Natural killer cell treated with Interleukin-12 subunit alpha and Interleukin-12 subunit beta and Interleukin-15 and Interleukin-18, amount 100 ng/mL, for 72 hours (primary cell): ENCODE data around the gene CCDC6. TPM values are rescaled to one million over a fixed set of nuclear protein-coding genes. Genes with fewer than 3 reads are reported as not detected.

ENCODE experiments used
- ATAC-seq, 2 donors: fragments of 150-1000 bp; cut with Tn5 transposase in 1 of 2; sonication (Bioruptor Pico), chemical (Tn5 transposase) in 1 of 2; 2 replicates each; pipeline ENCODE4 v1.10.0; 2021
- DNase-seq: peaks from one replicate; pipeline ENCODE4 v3.0.0; 2022; ENCODE audit warnings: low spot score
- H3K27ac Mint-ChIP-seq, 2 donors: 1 replicate in 1 of 2; 2 replicates in 1 of 2; pipeline ENCODE4 v1.8.0; 2022; ENCODE audit warnings: mixed read lengths in 2 of 2, mild to moderate bottlenecking in 1 of 2, moderate library complexity in 1 of 2
- H3K27me3 Mint-ChIP-seq, 2 donors: 1 replicate in 1 of 2; 2 replicates in 1 of 2; pipeline ENCODE4 v1.8.0; 2022; ENCODE audit warnings: mixed read lengths in 2 of 2
- H3K36me3 Mint-ChIP-seq: one replicate; pipeline ENCODE4 v1.8.0; 2022; ENCODE audit warnings: mixed read lengths
- H3K4me1 Mint-ChIP-seq, 2 donors: 1 replicate in 1 of 2; 2 replicates in 1 of 2; pipeline ENCODE4 v1.8.0; 2022; ENCODE audit warnings: low read depth in 2 of 2, mixed read lengths in 2 of 2, mild to moderate bottlenecking in 1 of 2
- H3K4me3 Mint-ChIP-seq: one replicate; pipeline ENCODE4 v1.8.0; 2022; ENCODE audit warnings: mixed read lengths
- H3K9me3 Mint-ChIP-seq: 2 replicates; pipeline ENCODE4 v1.8.0; 2022; ENCODE audit warnings: mixed read lengths
- total RNA-seq, 2 donors: library from RNA; stranded (reverse); gene quantifications; one replicate each; pipeline ENCODE4 v1.2.3, GENCODE V29; 2022

Gene CCDC6
- total RNA-seq, 2 donors from 2014 or later: 65.7 to 104 TPM

DNA sequence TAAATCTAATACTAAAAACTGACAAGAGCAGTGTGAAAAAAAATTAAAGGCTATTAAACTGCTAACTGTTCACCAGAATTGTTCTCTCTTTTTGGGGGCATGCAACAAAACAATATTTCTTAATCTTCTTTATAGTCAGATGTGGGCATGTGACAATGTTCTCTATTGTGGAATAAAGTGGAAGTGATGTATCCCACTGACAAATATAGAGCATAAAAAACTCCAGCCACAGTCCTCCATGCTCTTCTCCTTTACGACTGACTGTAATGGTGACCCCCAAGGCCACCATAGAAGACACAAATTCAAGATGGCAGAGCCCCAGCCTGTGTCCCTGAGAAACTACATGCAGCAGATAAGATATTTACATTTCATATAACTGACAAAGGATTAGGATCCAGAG lies 11.6 kb upstream of the CCDC6 start:
- H3K36me3 Mint-ChIP-seq: peaks cover 25% of the 10 kb centered on the region
- no peaks in the 10 kb centered on the region for H3K4me1 Mint-ChIP-seq
- DNase-seq: no peak
- no peak overlapping the region for H3K4me3 Mint-ChIP-seq
- ATAC-seq: no peak
- H3K27ac Mint-ChIP-seq: no peak overlapping the region
- H3K27me3 Mint-ChIP-seq: peaks cover 32 to 40% of the 10 kb centered on the region in 2 donors
- H3K9me3 Mint-ChIP-seq: peaks cover 16% of the 10 kb centered on the region

DNA sequence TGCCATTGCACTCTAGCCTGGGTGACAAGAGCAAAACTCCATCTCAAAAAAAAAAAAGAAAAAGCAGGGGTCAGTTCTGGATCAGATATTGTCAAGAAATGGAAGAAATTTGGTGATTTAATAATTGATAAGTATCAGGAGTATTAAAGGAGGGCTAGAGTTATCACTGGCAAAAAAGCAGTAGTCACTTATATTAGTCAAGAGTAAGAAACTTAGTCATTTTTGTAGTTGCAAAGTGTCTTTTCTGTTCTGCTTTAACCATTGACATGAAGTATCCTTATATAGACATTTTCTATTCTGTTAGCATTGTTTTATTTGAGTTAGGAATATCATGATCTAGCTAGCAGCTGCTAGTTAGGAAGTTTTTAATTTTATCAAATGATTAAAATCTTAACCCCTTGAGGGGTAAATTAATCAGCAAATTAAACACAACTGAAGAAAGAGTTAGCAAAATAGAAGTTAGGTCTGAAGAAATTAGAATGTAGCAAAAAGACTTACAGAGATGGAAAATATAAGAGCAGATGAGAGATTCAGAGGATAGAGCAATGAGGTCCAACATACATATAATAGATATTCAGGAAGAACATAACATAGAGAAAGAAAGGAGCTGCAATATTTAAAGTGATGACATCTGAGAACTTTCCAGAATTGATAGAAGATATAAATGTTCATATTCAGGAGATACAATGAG lies 7.3 kb upstream of the CCDC6 start:
- ATAC-seq: no peak
- Mint-ChIP-seq H3K9me3 (peaks cover 5% of the 10 kb centered on the region), H3K4me1 (peaks cover 0 to 1% of the 10 kb centered on the region in 2 donors), H3K27ac (no peak overlapping the region), H3K4me3 (no peak overlapping the region), H3K36me3 (peaks cover 15% of the 10 kb centered on the region), H3K27me3 (peaks cover 22 to 37% of the 10 kb centered on the region in 2 donors)
- DNase-seq: no peak

DNA sequence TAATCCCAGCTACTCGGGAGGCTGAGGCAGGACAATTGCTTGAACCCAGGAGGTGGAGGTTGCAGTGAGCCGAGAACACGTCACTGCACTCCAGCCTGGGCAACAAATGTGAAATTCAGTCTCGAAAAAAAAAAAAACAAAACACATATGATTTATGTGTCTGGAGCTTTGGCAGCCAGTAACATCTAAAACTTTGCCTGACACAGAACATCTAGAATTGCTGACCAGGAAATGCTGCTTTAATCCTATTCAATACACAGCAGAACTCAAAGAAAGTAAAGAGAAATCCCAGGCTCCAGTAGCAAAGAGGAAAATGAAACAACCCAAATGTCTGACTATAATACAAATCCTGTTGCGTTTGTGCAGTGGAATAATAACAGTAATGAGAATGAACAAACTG lies 4.5 kb upstream of the CCDC6 start:
- peaks cover 15% of the 10 kb centered on the region for H3K36me3 Mint-ChIP-seq
- H3K4me3 Mint-ChIP-seq: no peak overlapping the region
- peaks cover 16 to 22% of the 10 kb centered on the region in 2 donors for H3K27me3 Mint-ChIP-seq
- DNase-seq: no peak
- no peak for ATAC-seq
- H3K4me1 Mint-ChIP-seq: peaks cover 19 to 22% of the 10 kb centered on the region in 2 donors
- H3K9me3 Mint-ChIP-seq: peaks cover 5% of the 10 kb centered on the region
- no peak overlapping the region for H3K27ac Mint-ChIP-seq

DNA sequence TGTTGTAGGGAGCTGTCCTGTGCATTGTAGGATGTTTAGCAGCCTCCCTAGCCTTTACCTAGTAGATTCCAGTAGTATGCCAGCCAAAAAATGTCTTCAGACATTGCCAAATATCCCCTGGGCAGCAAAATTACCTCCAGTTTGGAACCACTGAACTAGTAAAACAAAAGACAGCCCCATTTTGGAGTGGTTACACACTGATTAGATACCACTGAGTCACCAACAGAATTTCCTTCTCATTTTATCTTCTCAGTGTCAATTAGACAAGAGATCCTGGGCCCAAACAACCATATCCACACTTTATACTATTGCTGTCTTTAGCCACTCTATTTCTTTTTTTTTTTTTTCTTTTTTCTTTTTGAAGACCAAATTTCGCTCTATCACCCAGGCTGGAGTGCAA lies 3.5 kb upstream of the CCDC6 start:
- DNase-seq: no peak
- peaks cover 21% of the 10 kb centered on the region for H3K36me3 Mint-ChIP-seq
- peak overlapping the region in 1 of 2 donors; percentile 68 for H3K27ac Mint-ChIP-seq
- peaks cover 26 to 29% of the 10 kb centered on the region in 2 donors for H3K4me1 Mint-ChIP-seq
- no peak overlapping the region for H3K4me3 Mint-ChIP-seq
- ATAC-seq: no peak
- H3K9me3 Mint-ChIP-seq: peaks cover 5% of the 10 kb centered on the region
- H3K27me3 Mint-ChIP-seq: peaks cover 13 to 22% of the 10 kb centered on the region in 2 donors

DNA sequence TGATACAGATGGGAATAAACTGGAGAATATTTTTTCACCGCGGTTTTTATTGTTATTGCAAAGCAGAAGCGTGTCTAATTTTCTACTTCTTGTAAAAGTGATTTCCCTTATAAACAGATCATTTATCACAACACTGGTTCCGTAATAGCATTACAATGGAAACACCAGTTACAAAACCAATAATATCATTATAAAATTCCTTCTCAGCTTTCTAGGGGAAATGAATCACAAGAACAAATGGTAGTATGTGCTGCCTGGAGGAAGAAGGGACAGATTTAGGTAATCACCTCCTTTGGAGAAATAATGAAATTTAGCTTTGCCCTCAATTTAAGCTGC lies 2.4 kb upstream of the CCDC6 start:
- ATAC-seq (no peak), DNase-seq (no peak)
- peak overlapping the region; percentile 93 to 100 for H3K27ac Mint-ChIP-seq
- H3K4me1 Mint-ChIP-seq: peaks cover 36 to 39% of the 10 kb centered on the region in 2 donors
- peak overlapping the region; percentile 87 for H3K4me3 Mint-ChIP-seq
- H3K36me3 Mint-ChIP-seq: peaks cover 24% of the 10 kb centered on the region
- peaks cover 10 to 17% of the 10 kb centered on the region in 2 donors for H3K27me3 Mint-ChIP-seq
- peaks cover 1% of the 10 kb centered on the region for H3K9me3 Mint-ChIP-seq

DNA sequence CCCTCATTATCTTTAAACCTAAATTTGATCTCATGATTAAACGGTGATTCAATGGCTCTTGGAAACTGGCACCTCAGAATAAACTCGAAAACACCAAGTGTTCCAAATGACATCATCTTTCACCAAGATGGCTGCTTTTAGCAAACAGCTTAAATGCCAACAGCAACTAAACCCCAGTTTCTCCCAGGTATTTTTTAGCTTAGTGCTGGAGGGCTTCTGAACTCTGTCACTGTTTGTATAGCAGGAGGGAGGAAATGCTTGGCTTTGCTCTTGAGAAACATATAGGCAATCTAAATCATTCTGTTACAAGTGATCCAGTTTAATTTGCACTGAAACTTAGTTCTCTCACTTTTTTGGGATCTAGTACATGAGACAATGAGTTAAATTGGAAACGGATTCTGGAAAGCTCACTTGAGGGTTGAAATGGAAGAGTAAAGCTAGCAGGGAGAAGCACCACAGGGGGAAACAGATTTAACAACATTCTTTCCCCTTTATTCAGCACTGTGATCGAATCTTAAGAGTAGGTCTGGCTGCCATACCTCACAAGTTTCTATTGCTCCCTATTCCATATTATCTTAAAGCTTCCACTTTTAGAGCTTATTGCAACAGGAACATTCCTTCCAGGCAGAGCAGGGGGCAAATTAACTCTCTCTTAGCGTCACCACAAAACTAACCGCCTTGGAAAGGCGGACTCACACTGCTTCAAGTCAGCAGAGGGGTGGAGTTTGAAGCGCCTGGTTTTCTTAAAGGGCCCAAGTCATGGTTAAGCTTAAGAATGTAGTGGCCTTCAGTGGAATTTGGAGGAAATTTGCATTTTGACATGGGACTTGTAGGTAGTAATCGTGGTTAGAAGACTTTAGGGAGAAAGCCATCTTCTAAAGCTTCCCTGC lies 1.8 kb upstream of the CCDC6 start:
- no peak for DNase-seq
- Mint-ChIP-seq H3K9me3 (no peaks in the 10 kb centered on the region), H3K27me3 (peaks cover 9 to 14% of the 10 kb centered on the region in 2 donors), H3K36me3 (peaks cover 20% of the 10 kb centered on the region), H3K27ac (peak overlapping the region; percentile 93 to 100), H3K4me1 (peaks cover 40 to 44% of the 10 kb centered on the region in 2 donors), H3K4me3 (peak overlapping the region; percentile 87)
- ATAC-seq: no peak

DNA sequence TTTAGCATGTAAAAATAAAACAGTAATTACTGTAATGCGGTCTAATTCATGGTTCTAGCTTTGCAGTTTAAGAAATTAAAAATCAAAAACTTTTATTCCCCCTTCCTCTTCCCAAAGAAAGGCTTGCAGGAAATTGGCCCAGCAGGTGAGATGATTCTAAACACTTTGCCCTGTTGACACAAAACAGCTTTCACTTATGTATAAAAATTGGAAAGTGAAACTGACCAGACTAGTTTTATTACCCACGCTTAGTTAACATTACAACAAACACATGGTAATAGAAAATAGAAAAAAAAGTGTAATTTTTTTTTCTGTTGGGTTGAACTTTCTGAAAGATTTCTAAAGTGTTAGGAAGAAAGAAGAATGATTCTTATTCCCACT lies 1.2 kb upstream of the CCDC6 start:
- ATAC-seq: no peak
- Mint-ChIP-seq H3K9me3 (no peaks in the 10 kb centered on the region), H3K4me3 (peak overlapping the region; percentile 87), H3K36me3 (peaks cover 20% of the 10 kb centered on the region), H3K4me1 (peaks cover 47 to 50% of the 10 kb centered on the region in 2 donors), H3K27ac (peak overlapping the region; percentile 93 to 100), H3K27me3 (peaks cover 4 to 8% of the 10 kb centered on the region in 2 donors)
- DNase-seq: no peak

DNA sequence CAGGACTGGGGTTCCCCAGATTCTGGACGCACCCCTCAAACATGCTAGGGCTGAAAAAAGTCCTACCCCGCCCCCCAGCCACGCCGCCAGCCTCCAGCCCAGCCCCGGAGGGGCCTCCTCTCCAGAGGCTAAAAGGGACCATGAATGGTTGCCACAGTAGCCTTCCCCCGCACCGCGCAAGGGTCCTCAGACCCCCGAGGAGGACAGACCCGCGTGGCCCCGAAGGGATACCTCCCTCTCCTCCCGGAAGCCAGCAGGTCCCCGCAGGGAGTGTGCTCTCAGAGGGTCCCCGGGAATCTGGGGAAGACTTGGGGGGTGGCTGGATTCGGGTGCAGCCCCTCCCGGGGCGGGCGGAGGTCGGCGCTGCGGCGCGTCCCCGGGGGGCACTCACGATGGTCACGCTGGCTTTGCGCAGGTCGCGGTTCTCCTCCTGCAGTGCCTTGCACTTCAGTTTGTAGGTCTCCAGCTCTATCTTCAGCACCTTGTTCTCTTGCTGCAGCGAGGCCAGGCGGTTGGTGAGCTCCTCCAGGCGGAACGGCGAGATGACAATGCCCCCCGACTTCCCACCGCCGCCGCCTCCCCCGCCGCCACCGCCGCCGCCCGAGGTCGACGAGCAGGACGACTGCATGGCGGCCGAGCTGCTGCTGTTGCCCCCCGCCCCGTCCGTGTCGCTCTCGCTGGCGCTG lies 482 bp downstream of the CCDC6 start:
- H3K9me3 Mint-ChIP-seq: no peaks in the 10 kb centered on the region
- DNase-seq (no peak), ATAC-seq (no peak)

DNA sequence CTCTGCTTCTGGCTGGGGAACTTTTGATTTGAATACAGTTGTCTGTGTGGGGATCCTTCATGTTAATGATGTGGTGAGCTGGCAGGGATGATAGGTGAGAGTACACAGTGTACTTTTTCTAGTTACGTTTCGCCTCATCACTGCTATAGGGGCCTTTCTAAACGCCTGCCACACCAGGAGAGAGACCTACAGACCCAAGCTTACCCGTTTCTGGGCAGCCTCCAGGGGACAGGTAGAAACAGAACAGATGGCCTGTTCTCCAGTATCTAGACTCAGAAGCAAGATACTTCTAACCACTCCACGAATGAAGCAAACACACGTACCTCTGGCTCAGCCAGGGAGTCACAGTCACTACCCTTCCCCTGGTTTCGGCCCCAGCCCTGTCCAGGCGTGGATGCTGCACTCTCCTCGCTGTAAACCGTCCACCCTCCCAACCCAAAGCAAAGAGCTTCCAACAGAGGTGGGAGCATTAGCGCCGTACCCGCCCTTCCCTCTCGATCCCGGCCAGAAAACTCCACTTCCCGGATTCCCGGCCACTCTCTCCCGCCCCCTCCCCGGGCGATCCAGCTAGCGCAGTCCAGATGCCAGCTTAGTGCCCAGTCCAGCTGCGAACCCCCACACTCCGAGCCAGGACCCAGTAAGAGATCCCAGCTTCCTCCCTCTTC lies 1.2 kb downstream of the CCDC6 start:
- H3K27me3 Mint-ChIP-seq: no peaks in the 10 kb centered on the region
- H3K9me3 Mint-ChIP-seq: no peaks in the 10 kb centered on the region
- H3K4me1 Mint-ChIP-seq: peaks cover 60 to 66% of the 10 kb centered on the region in 2 donors
- peak overlapping the region; percentile 87 for H3K4me3 Mint-ChIP-seq
- H3K27ac Mint-ChIP-seq: peak overlapping the region; percentile 93 to 100
- DNase-seq (peak; percentile 74), ATAC-seq (peak; percentile 71 to 72)
- peaks cover 21% of the 10 kb centered on the region for H3K36me3 Mint-ChIP-seq

More for the DNA sequence above, 482 bp downstream of the CCDC6 start:
- Mint-ChIP-seq H3K36me3 (peaks cover 20% of the 10 kb centered on the region), H3K4me3 (peak overlapping the region; percentile 87), H3K27ac (peak overlapping the region; percentile 93 to 100), H3K4me1 (peaks cover 57 to 62% of the 10 kb centered on the region in 2 donors), H3K27me3 (peaks cover under 1% of the 10 kb centered on the region in 2 donors)

DNA sequence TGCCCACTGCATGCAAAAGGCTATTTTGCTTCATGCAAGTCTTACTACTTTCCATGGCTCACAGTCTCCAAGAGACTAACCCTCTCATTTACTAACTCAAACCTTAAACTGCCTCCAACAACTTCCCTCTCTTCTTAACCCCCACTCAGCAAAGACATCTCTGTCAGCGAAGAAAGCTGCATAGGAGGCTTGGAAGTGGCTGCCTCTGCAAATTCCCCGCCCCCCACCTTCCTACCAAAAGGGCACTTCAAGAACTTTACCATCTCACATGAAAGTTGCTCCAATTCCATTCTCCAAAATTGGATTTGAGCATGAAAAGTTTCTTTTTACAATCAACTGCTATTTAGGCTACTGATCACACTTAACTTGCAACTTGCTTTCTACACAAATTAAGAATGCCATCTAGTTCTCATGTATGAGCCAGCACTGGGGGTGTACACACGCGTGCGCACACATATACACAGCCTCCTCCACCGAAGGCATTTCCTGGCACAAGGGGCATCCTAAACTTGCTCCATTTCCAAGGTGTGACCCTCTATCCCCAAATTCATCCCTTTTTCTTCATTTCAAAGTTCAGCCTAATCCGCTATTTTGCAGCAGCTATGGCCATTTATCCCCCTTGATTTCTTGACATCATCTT lies 1.8 kb downstream of the CCDC6 start:
- Mint-ChIP-seq H3K36me3 (peaks cover 27% of the 10 kb centered on the region), H3K4me3 (peak overlapping the region; percentile 87), H3K27ac (peak overlapping the region; percentile 93 to 100), H3K27me3 (no peaks in the 10 kb centered on the region), H3K4me1 (peaks cover 66 to 72% of the 10 kb centered on the region in 2 donors), H3K9me3 (no peaks in the 10 kb centered on the region)
- ATAC-seq (no peak), DNase-seq (no peak)

DNA sequence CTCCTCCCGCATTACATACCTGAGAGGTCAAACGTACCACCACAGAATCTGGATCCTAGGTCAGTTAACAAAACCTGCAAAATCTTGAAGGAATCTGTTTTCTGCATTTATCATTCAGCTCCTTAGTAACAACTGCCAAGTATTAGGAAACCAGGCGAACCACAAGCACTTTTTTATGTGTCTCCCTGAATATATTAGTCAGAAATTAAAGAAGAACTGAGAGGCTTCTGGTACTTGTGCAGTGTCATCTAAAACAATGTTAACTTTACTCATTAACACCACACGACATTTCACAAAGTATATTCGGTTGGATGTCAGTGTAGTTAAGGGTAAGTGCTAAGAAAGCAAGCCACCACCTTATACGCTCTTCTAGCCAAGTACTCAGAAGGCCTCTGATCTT lies 2.5 kb downstream of the CCDC6 start:
- Mint-ChIP-seq H3K4me1 (peaks cover 73 to 79% of the 10 kb centered on the region in 2 donors), H3K9me3 (no peaks in the 10 kb centered on the region), H3K27ac (peak overlapping the region; percentile 93 to 100), H3K4me3 (peak overlapping the region; percentile 87), H3K27me3 (no peaks in the 10 kb centered on the region), H3K36me3 (peaks cover 27% of the 10 kb centered on the region)
- ATAC-seq (no peak), DNase-seq (no peak)

DNA sequence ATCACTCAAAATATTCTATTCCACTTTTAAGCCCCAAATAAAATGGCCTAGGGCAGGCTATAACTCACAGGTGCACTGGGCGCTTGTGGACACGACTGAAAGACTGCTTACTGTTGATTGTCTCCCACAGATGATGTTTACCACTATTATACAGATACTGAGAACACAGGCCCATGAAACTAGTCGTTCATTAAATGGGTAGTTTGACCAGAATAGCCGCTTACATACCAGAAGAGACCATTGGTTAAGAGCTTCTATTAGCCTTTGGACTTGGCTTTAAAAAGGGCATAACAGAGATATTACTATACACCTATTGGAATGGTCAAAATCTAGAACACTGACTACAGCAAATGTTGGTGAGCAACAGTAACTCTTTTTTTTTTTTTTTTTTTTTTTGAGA lies 4.3 kb downstream of the CCDC6 start:
- no peak for ATAC-seq
- peak overlapping the region in 1 of 2 donors; percentile 63 for H3K27ac Mint-ChIP-seq
- H3K4me3 Mint-ChIP-seq: no peak overlapping the region
- H3K4me1 Mint-ChIP-seq: peaks cover 69 to 73% of the 10 kb centered on the region in 2 donors
- peaks cover 27% of the 10 kb centered on the region for H3K36me3 Mint-ChIP-seq
- H3K27me3 Mint-ChIP-seq: no peaks in the 10 kb centered on the region
- no peak for DNase-seq
- H3K9me3 Mint-ChIP-seq: no peaks in the 10 kb centered on the region

DNA sequence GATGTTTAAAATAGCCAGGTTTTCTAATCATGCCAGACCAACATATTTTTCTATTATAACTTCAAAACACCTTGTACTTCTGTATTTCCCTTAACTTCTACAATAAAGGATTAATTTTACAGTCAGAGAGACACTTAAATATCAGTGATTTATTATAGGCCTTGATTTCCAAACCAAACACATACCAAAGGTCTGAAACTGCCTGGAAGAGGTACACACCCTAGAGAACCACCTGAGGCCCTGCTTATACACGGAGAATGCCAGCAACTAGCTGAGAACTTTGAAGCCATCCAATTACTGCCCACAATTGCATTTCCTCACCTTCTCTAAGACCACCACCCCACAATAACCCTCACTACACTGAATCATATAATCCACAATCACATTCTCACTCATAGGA lies 4.9 kb downstream of the CCDC6 start:
- H3K36me3 Mint-ChIP-seq: peaks cover 27% of the 10 kb centered on the region
- no peak overlapping the region for H3K4me3 Mint-ChIP-seq

More for the DNA sequence above, 4.9 kb downstream of the CCDC6 start:
- no peaks in the 10 kb centered on the region for H3K9me3 Mint-ChIP-seq
- H3K27ac Mint-ChIP-seq: peak overlapping the region in 1 of 2 donors; percentile 63
- H3K27me3 Mint-ChIP-seq: no peaks in the 10 kb centered on the region
- H3K4me1 Mint-ChIP-seq: peaks cover 68 to 73% of the 10 kb centered on the region in 2 donors
- no peak for DNase-seq
- no peak for ATAC-seq
